ENCODE measurements around the gene ATP6V0B. TPM values are rescaled to one million over a fixed set of nuclear protein-coding genes. Genes with fewer than 3 reads are reported as not detected.

The ATP6V0B gene
- polyA plus RNA-seq, 2 of the 4 experiments (the other 2 are of a cell fraction): 97.0 to 101 TPM

- TF ChIP-seq FOSL2 (IDR thresholded peaks at IDR 0.05): no peak
- no peak for TF ChIP-seq FOSL2 (CRISPR knock-in tag; IDR thresholded peaks at IDR 0.05)
- no peak for TF ChIP-seq MAX (IDR thresholded peaks at IDR 0.05)
- no peak for TF ChIP-seq EP300 (IDR thresholded peaks at IDR 0.05)
- TF ChIP-seq MAZ (IDR thresholded peaks at IDR 0.05; ENCODE audit: borderline replicate concordance, low read depth, low read length): no peak
- no peak for TF ChIP-seq POLR2AphosphoS2 (conservative IDR thresholded peaks at IDR 0.05; ENCODE audit: low read length)
- no peak for TF ChIP-seq CBX8 (IDR thresholded peaks at IDR 0.05)
- no peak for TF ChIP-seq BHLHE40 (IDR thresholded peaks at IDR 0.05; ENCODE audit: low read depth, low read length)
- no peak for TF ChIP-seq NPAS2 (CRISPR knock-in tag; IDR thresholded peaks at IDR 0.05; ENCODE audit: borderline replicate concordance)
- no peak for DNase-seq (ENCODE audit: low read depth in 1 of 2, low spot score in 1 of 2)
- no peak overlapping the region for H3K4me3 ChIP-seq
Observed at GRCh38 chr1:44012404-44012803, 37.6 kb downstream of the ATP6V0B start.

GRCh38 chr1:44012941-44013609 lies 38.3 kb downstream of the ATP6V0B start:
- no peak overlapping the region for H3K4me3 ChIP-seq
- H3K4me1 ChIP-seq: 0 out of 3 replicates have a peak, but pooled peaks cover 3% of the 10 kb centered on the region
- CTCF ChIA-PET: interaction anchor here (3.2 to 25.3 kb wide), 2 partner anchors 11 to 35 kb away, joined by 15 to 412 read pairs; no protein-coding TSS in a partner anchor
- DNase-seq (ENCODE audit: low read depth in 1 of 2, low spot score in 1 of 2): no peak
- FAIRE-seq: no peak
- H3K9me3 ChIP-seq: no peaks in the 10 kb centered on the region
- H3K4me2 ChIP-seq: no peak overlapping the region
- TF ChIP-seq GATA3 (IDR thresholded peaks at IDR 0.05; ENCODE audit: borderline replicate concordance) (no peak), EP300 (IDR thresholded peaks at IDR 0.05) (no peak), NFE2L2 (conservative IDR thresholded peaks at IDR 0.05; ENCODE audit: low read length) (no peak), FOXS1 (CRISPR knock-in tag; IDR thresholded peaks at IDR 0.05) (no peak), CHD2 (IDR thresholded peaks at IDR 0.05; ENCODE audit: low read length, partially characterized antibody) (no peak), BCL3 (IDR thresholded peaks at IDR 0.05) (no peak), POLR2A (IDR thresholded peaks at IDR 0.05; ENCODE audit: low read length) (no peak), PBX3 (IDR thresholded peaks at IDR 0.05) (no peak), MAFK (IDR thresholded peaks at IDR 0.05; ENCODE audit: partially characterized antibody) (no peak), MAX (IDR thresholded peaks at IDR 0.05) (no peak), MAZ (IDR thresholded peaks at IDR 0.05; ENCODE audit: borderline replicate concordance, low read depth, low read length) (no peak), ESRRA (IDR thresholded peaks at IDR 0.05; ENCODE audit: borderline replicate concordance, low read length) (no peak), JUNB (IDR thresholded peaks at IDR 0.05) (no peak), JUN (IDR thresholded peaks at IDR 0.05) (no peak), RFX5 (IDR thresholded peaks at IDR 0.05) (no peak)
- TF ChIP-seq, protein P1, sequence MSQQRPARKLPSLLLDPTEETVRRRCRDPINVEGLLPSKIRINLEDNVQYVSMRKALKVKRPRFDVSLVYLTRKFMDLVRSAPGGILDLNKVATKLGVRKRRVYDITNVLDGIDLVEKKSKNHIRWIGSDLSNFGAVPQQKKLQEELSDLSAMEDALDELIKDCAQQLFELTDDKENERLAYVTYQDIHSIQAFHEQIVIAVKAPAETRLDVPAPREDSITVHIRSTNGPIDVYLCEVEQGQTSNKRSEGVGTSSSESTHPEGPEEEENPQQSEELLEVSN (IDR thresholded peaks at IDR 0.05; ENCODE audit: borderline replicate concordance, low read depth): no peak
- TF ChIP-seq, protein P2, sequence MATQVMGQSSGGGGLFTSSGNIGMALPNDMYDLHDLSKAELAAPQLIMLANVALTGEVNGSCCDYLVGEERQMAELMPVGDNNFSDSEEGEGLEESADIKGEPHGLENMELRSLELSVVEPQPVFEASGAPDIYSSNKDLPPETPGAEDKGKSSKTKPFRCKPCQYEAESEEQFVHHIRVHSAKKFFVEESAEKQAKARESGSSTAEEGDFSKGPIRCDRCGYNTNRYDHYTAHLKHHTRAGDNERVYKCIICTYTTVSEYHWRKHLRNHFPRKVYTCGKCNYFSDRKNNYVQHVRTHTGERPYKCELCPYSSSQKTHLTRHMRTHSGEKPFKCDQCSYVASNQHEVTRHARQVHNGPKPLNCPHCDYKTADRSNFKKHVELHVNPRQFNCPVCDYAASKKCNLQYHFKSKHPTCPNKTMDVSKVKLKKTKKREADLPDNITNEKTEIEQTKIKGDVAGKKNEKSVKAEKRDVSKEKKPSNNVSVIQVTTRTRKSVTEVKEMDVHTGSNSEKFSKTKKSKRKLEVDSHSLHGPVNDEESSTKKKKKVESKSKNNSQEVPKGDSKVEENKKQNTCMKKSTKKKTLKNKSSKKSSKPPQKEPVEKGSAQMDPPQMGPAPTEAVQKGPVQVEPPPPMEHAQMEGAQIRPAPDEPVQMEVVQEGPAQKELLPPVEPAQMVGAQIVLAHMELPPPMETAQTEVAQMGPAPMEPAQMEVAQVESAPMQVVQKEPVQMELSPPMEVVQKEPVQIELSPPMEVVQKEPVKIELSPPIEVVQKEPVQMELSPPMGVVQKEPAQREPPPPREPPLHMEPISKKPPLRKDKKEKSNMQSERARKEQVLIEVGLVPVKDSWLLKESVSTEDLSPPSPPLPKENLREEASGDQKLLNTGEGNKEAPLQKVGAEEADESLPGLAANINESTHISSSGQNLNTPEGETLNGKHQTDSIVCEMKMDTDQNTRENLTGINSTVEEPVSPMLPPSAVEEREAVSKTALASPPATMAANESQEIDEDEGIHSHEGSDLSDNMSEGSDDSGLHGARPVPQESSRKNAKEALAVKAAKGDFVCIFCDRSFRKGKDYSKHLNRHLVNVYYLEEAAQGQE (IDR thresholded peaks at IDR 0.05): no peak
- H3K27ac ChIP-seq: no peak overlapping the region
- ATAC-seq: no peak
- POLR2A ChIA-PET: no interaction called here
- 94% methylated on average over 6 of the region's 13 CpGs for WGBS (ENCODE audit: missing lambda C conversion rate)

More at GRCh38 chr1:44012404-44012803, 37.6 kb downstream of the ATP6V0B start:
- no peak for ATAC-seq
- H3K4me1 ChIP-seq: 0 out of 3 replicates have a peak, but pooled peaks cover 3% of the 10 kb centered on the region
- 67% methylated on average over 1 of the region's 2 CpGs for WGBS (ENCODE audit: missing lambda C conversion rate)
- no peak for FAIRE-seq
- H3K27ac ChIP-seq: no peak overlapping the region
- ChIA-PET POLR2A (no interaction called here), CTCF (interaction anchor here (3.2 kb wide), 1 partner anchor 35 kb away, joined by 15 read pairs; no protein-coding TSS in a partner anchor)
- no peak overlapping the region for H3K4me2 ChIP-seq
- H3K9me3 ChIP-seq: no peaks in the 10 kb centered on the region

Measured in A549 (cell line).